A549 (cell line): ENCODE data around the gene ACO1. TPM values are rescaled to one million over a fixed set of nuclear protein-coding genes. Genes with fewer than 3 reads are reported as not detected.

Experiments
- ATAC-seq, 2 experiments: fragments of 200-7000 bp in 1 of 2; fragments of >200 bp in 1 of 2; cut with Nextera tagmentation in 1 of 2; cut with Tn5 transposase in 1 of 2; 3 replicates each; pipeline versions ENCODE4 v1.8.0 to v1.9.1; 2018 to 2020; ENCODE audit warnings: mild to moderate bottlenecking in 1 of 2, moderate library complexity in 1 of 2
- CTCF ChIA-PET: fragments of 300-600 bp; sonication (Branson Sonifier 250); formaldehyde crosslinking; extraction: SDS; loops from one replicate; lab custom pipeline; 2021; ENCODE audit warnings: antibody characterized with exemption, inconsistent platforms; lab: Yijun Ruan, JAX
- POLR2A ChIA-PET: fragments of 350-600 bp; formaldehyde crosslinking; extraction: SDS; loops from one replicate; lab custom pipeline; 2021; ENCODE audit warnings: antibody characterized with exemption, inconsistent platforms; lab: Yijun Ruan, JAX
- DNase-seq, 2 experiments: peaks; one replicate each; pipeline versions ENCODE4 v3.0.0 to v3.0.0-alpha.2; 2011 to 2016; ENCODE audit warnings: low read depth in 1 of 2, low spot score in 1 of 2
- FAIRE-seq: peaks from 2 replicates; lab custom pipeline; 2011; peaks lifted over from hg19 to GRCh38; lab: Jason Lieb, UNC
- H3K27ac ChIP-seq, 2 experiments: fragments of >200 bp; sonication (Bioruptor Twin); formaldehyde crosslinking; 3 replicates each; pipeline ENCODE4 v1.5.1; 2016 to 2017
- H3K4me1 ChIP-seq: fragments of >200 bp; sonication (Bioruptor Twin); formaldehyde crosslinking; 3 replicates; pipeline ENCODE4 v1.6.1; 2016
- H3K4me2 ChIP-seq: fragments of >200 bp; sonication (Bioruptor Twin); formaldehyde crosslinking; 3 replicates; pipeline ENCODE4 v1.6.1; 2016
- H3K4me3 ChIP-seq: fragments of >200 bp; sonication (Bioruptor Twin); formaldehyde crosslinking; 3 replicates; pipeline ENCODE4 v1.5.1; 2016
- H3K9me3 ChIP-seq: fragments of >200 bp; sonication (Bioruptor Twin); formaldehyde crosslinking; 3 replicates; pipeline ENCODE4 v1.6.1; 2016
- BHLHE40 ChIP-seq: IDR thresholded peaks from 2 replicates; pipeline ENCODE4 v1.6.1; 2012; ENCODE audit warnings: low read depth, low read length, inconsistent platforms
- CBX8 ChIP-seq: fragments of 200-600 bp; sonication (generic); IDR thresholded peaks from 2 replicates; pipeline ENCODE4 v1.6.1; 2016
- CHD2 ChIP-seq: fragments of 150-350 bp; IDR thresholded peaks from 2 replicates; pipeline ENCODE4 v1.6.1; 2014; ENCODE audit warnings: low read length; ENCODE audit not compliant: partially characterized antibody
- EHMT2 ChIP-seq: fragments of 200-600 bp; sonication (generic); IDR thresholded peaks from 2 replicates; pipeline ENCODE4 v1.6.1; 2016; ENCODE audit warnings: antibody characterized with exemption, low read depth, mild to moderate bottlenecking, moderate library complexity
- EP300 ChIP-seq, 2 experiments: fragments of >200 bp; sonication (Bioruptor Twin); formaldehyde crosslinking; IDR thresholded peaks; 2 replicates in 1 of 2; 3 replicates in 1 of 2; pipeline ENCODE4 v1.6.1; 2016 to 2017
- ESRRA ChIP-seq: fragments of 150-350 bp; IDR thresholded peaks from 2 replicates; pipeline ENCODE4 v1.6.1; 2014; ENCODE audit warnings: mild to moderate bottlenecking, low read length, borderline replicate concordance
- FOXS1 ChIP-seq: fragments of 250-450 bp; sonication (Bioruptor Pico); IDR thresholded peaks from 2 replicates; pipeline ENCODE4 v1.5.0; 2020; ENCODE audit warnings: mild to moderate bottlenecking, moderate library complexity
- GATA3 ChIP-seq: IDR thresholded peaks from 2 replicates; pipeline ENCODE4 v1.6.1; 2012; ENCODE audit warnings: borderline replicate concordance
- MAFK ChIP-seq: fragments of 450-650 bp; IDR thresholded peaks from 2 replicates; pipeline ENCODE4 v1.6.1; 2014; ENCODE audit not compliant: partially characterized antibody
- MAZ ChIP-seq: fragments of 150-350 bp; IDR thresholded peaks from 2 replicates; pipeline ENCODE4 v1.6.1; 2014; ENCODE audit warnings: antibody characterized with exemption, low read depth, low read length, borderline replicate concordance
- NFE2L2 ChIP-seq: fragments of 150-350 bp; conservative IDR thresholded peaks from 2 replicates; pipeline ENCODE4 v1.6.1; 2014; ENCODE audit warnings: low read length
- NR3C1 ChIP-seq: fragments of >200 bp; sonication (Bioruptor Twin); formaldehyde crosslinking; IDR thresholded peaks from 3 replicates; pipeline ENCODE4 v1.6.1; 2017
- POLR2A ChIP-seq: IDR thresholded peaks from 2 replicates; pipeline ENCODE4 v1.6.1; 2012; ENCODE audit warnings: mild to moderate bottlenecking, low read length
- POLR2AphosphoS2 ChIP-seq: conservative IDR thresholded peaks from 2 replicates; pipeline ENCODE4 v1.6.1; 2012; ENCODE audit warnings: low read length, improper control_type of control experiment, inconsistent platforms
- RARB ChIP-seq: fragments of 250-450 bp; sonication (Bioruptor Pico); IDR thresholded peaks from 2 replicates; pipeline ENCODE4 v1.8.0; 2021; ENCODE audit warnings: mild to moderate bottlenecking, moderate library complexity
- TFCP2L1 ChIP-seq: fragments of 250-450 bp; sonication (Bioruptor Pico); IDR thresholded peaks from 2 replicates; pipeline ENCODE4 v1.5.0; 2021; ENCODE audit warnings: mild to moderate bottlenecking
- WGBS: methylation state at CpG from one replicate; pipeline ENCODE4 v1.1.6; 2017; ENCODE audit errors: missing lambda C conversion rate; 5-methylcytosine and 5-hydroxymethylcytosine counted together
- polyA plus RNA-seq, 4 experiments: library from polyadenylated mRNA; depleted of rRNA in 3 of 4; stranded (reverse); fragments of >200 nt; fragmentation: RNase III in 1 of 4; extraction: RNeasy Plus Mini Kit Qiagen cat#74134 plus additional on column Dnase treatment in 1 of 4; gene quantifications; 2 replicates in 3 of 4; 3 replicates in 1 of 4; pipeline ENCODE4 v1.2.3, GENCODE V29; 2011 to 2017
- TF ChIP-seq, protein P1 (sequence below): IDR thresholded peaks from 2 replicates; pipeline ENCODE4 v1.6.1; 2012
- TF ChIP-seq, protein P2 (sequence below): fragments of >200 bp; sonication (Bioruptor Twin); formaldehyde crosslinking; IDR thresholded peaks from 2 replicates; pipeline ENCODE4 v1.6.1; 2016
- TF ChIP-seq, protein P3 (sequence below): fragments of 200-600 bp; sonication (generic); IDR thresholded peaks from 2 replicates; pipeline ENCODE4 v1.6.1; 2016; ENCODE audit warnings: antibody characterized with exemption, mild to moderate bottlenecking, moderate library complexity
- TF ChIP-seq, protein P4 (sequence below): fragments of >200 bp; sonication (Bioruptor Twin); formaldehyde crosslinking; IDR thresholded peaks from 3 replicates; pipeline ENCODE4 v1.6.1; 2016
- TF ChIP-seq, protein P5 (sequence below): fragments of 250-450 bp; sonication (Bioruptor Pico); IDR thresholded peaks from 2 replicates; pipeline ENCODE4 v1.5.0; 2020; ENCODE audit warnings: low read depth, mild to moderate bottlenecking, moderate library complexity
- TF ChIP-seq, protein P6 (sequence below): fragments of 450-650 bp; IDR thresholded peaks from 2 replicates; pipeline ENCODE4 v1.6.1; 2014; ENCODE audit warnings: antibody characterized with exemption

The ACO1 gene
- polyA plus RNA-seq, 2 of the 4 experiments (the other 2 are of a cell fraction): 32.2 to 41.0 TPM

DNA sequence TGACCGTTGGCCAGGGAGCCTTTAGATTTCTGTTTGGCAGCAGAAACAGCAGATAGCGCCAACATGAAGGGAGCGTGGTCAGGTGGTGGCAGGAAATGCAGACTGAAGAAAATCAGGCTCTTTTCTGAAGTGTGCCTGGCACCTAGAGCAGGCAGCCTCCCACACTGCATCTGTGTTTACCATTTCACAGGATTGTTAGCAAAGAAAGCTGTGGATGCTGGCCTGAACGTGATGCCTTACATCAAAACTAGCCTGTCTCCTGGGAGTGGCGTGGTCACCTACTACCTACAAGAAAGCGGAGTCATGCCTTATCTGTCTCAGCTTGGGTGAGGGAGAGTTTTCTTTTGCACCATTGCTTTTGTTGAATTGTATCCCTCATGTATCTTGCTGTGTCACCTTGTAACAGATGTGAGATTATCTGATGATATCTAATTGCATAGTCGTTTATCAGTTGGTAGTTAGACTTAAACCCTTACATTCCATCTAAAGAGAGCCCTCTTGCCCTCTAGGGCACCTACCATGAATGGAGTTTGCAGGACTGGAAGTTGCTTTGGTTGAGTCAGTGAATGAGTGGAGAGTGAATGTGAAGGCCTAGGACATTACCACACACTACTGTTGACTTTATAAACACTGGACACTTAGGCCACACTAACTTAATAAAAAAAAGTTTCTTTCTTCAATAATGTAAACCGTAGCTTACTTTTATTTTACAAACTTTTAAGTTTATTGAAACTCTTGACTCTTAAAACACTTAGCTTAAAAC, 42.8 kb downstream of the ACO1 start:
- DNase-seq (no peak), ATAC-seq (0 out of 6 replicates have a peak, but pooled peaks of 1 of the 2 experiments have one; percentile 32), FAIRE-seq (no peak)
- Histone ChIP-seq H3K4me2 (peak overlapping the region; percentile 65), H3K9me3 (no peaks in the 10 kb centered on the region), H3K4me3 (no peak overlapping the region), H3K27ac (peak overlapping the region; percentile 58 to 77; a peak in 5 of 6 replicates), H3K4me1 (peaks cover 23% of the 10 kb centered on the region)
- POLR2A ChIA-PET: no interaction called here
- TF ChIP-seq MAFK (no peak), POLR2A (no peak), EP300 (IDR thresholded peaks at IDR 0.05) (no peak), ESRRA (no peak), RARB (CRISPR knock-in tag) (no peak), CHD2 (no peak), TFCP2L1 (no peak), MAZ (no peak), FOXS1 (CRISPR knock-in tag) (no peak), GATA3 (no peak), POLR2AphosphoS2 (no peak), EHMT2 (no peak), NR3C1 (no peak), BHLHE40 (no peak)
- TF ChIP-seq, protein P1, sequence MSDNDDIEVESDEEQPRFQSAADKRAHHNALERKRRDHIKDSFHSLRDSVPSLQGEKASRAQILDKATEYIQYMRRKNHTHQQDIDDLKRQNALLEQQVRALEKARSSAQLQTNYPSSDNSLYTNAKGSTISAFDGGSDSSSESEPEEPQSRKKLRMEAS: no peak
- TF ChIP-seq, protein P2, sequence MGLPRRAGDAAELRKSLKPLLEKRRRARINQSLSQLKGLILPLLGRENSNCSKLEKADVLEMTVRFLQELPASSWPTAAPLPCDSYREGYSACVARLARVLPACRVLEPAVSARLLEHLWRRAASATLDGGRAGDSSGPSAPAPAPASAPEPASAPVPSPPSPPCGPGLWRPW: no peak
- TF ChIP-seq, protein P3, sequence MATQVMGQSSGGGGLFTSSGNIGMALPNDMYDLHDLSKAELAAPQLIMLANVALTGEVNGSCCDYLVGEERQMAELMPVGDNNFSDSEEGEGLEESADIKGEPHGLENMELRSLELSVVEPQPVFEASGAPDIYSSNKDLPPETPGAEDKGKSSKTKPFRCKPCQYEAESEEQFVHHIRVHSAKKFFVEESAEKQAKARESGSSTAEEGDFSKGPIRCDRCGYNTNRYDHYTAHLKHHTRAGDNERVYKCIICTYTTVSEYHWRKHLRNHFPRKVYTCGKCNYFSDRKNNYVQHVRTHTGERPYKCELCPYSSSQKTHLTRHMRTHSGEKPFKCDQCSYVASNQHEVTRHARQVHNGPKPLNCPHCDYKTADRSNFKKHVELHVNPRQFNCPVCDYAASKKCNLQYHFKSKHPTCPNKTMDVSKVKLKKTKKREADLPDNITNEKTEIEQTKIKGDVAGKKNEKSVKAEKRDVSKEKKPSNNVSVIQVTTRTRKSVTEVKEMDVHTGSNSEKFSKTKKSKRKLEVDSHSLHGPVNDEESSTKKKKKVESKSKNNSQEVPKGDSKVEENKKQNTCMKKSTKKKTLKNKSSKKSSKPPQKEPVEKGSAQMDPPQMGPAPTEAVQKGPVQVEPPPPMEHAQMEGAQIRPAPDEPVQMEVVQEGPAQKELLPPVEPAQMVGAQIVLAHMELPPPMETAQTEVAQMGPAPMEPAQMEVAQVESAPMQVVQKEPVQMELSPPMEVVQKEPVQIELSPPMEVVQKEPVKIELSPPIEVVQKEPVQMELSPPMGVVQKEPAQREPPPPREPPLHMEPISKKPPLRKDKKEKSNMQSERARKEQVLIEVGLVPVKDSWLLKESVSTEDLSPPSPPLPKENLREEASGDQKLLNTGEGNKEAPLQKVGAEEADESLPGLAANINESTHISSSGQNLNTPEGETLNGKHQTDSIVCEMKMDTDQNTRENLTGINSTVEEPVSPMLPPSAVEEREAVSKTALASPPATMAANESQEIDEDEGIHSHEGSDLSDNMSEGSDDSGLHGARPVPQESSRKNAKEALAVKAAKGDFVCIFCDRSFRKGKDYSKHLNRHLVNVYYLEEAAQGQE: no peak
- TF ChIP-seq, protein P4, sequence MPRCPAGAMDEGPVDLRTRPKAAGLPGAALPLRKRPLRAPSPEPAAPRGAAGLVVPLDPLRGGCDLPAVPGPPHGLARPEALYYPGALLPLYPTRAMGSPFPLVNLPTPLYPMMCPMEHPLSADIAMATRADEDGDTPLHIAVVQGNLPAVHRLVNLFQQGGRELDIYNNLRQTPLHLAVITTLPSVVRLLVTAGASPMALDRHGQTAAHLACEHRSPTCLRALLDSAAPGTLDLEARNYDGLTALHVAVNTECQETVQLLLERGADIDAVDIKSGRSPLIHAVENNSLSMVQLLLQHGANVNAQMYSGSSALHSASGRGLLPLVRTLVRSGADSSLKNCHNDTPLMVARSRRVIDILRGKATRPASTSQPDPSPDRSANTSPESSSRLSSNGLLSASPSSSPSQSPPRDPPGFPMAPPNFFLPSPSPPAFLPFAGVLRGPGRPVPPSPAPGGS: no peak
- TF ChIP-seq, protein P5, sequence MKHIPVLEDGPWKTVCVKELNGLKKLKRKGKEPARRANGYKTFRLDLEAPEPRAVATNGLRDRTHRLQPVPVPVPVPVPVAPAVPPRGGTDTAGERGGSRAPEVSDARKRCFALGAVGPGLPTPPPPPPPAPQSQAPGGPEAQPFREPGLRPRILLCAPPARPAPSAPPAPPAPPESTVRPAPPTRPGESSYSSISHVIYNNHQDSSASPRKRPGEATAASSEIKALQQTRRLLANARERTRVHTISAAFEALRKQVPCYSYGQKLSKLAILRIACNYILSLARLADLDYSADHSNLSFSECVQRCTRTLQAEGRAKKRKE (CRISPR knock-in tag): no peak
- WGBS: 77% methylated on average over 8 of the region's 8 CpGs
- CTCF ChIA-PET: interaction anchor here (0.7 to 15.8 kb wide), 8 partner anchors 11 to 160 kb away, joined by 3 to 159 read pairs (median 3); partner anchors contain the start of gene NDUFB6

DNA sequence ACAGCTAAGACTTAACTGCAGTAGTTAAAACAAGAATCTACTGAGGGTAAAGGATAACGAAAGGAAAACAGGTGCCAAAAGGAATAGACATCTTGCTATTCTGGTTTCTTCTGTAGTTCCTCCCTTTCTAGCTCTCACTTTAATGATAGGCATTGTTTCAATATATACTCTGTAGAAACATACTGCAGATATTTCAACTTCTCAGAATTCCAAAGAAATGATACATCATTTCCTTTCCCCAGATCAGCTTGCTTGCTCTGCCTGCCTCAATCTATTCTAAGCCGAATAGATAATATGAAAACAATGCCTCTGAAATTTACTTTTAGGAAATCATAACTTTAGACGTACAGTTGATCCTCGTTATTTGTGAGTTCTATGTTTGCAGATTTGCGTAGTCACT, 46.3 kb downstream of the ACO1 start:
- ATAC-seq (no peak), DNase-seq (no peak), FAIRE-seq (no peak)
- Histone ChIP-seq H3K9me3 (no peaks in the 10 kb centered on the region), H3K4me3 (no peak overlapping the region), H3K27ac (no peak overlapping the region), H3K4me2 (no peak overlapping the region), H3K4me1 (peaks cover 20% of the 10 kb centered on the region)
- 60% methylated on average over 5 of the region's 5 CpGs for WGBS
- POLR2A ChIA-PET: no interaction called here
- TF ChIP-seq ESRRA (no peak), NFE2L2 (no peak), CBX8 (no peak)
- TF ChIP-seq, protein P6, sequence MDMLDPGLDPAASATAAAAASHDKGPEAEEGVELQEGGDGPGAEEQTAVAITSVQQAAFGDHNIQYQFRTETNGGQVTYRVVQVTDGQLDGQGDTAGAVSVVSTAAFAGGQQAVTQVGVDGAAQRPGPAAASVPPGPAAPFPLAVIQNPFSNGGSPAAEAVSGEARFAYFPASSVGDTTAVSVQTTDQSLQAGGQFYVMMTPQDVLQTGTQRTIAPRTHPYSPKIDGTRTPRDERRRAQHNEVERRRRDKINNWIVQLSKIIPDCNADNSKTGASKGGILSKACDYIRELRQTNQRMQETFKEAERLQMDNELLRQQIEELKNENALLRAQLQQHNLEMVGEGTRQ: no peak
- TF ChIP-seq, all 56 proteins: peak for 0
- CTCF ChIA-PET: interaction anchor here (1.1 to 15.8 kb wide), 5 partner anchors 8 to 52 kb away, joined by 3 to 159 read pairs (median 4); no protein-coding TSS in a partner anchor
